ENCODE measurements around the gene ITPR3. TPM values are rescaled to one million over a fixed set of nuclear protein-coding genes. Genes with fewer than 3 reads are reported as not detected.

The ITPR3 gene
- total RNA-seq, 2 donors from 2014 or later: 17.5 to 25.9 TPM

DNA sequence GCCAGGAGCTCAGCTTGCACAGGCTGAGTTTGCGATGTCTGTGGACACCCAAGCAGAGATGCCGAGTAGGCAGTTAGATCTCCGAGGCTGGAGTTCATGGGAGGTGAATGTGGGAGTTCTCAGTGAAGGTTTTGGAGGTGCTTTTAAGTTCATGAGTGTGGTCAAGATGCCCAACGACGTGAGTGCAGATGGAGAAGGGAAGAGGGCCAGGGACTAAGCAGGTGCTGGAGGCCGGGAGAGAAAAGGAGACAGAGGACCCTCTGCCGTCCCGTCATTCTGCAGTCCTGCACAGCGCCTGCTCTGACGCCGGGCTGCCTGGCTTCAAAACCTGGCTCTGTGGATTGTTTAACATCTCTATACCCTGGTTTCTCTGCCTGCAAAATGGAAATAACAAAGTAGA, 15.5 kb downstream of the ITPR3 start:
- ATAC-seq (no peak), DNase-seq (no peak)
- Histone ChIP-seq H3K27ac (no peak overlapping the region), H3K4me3 (no peak overlapping the region), H3K4me1 (peaks cover 27% of the 10 kb centered on the region), H3K27me3 (no peaks in the 10 kb centered on the region), H3K9me3 (no peaks in the 10 kb centered on the region), H3K36me3 (replicated peaks in 1 of 2; ENCODE audit: insufficient read depth in 1 of 2, low read depth in 2 of 2) (no peaks in the 10 kb centered on the region)
- intact Hi-C loops (cut with DNase I): loop anchor here (5.0 to 10.0 kb wide), 2 partner anchors 49 to 58 kb away; no protein-coding TSS in a partner anchor
- TF ChIP-seq POLR2A (IDR thresholded peaks at IDR 0.05): no peak
- TF ChIP-seq, protein P1, sequence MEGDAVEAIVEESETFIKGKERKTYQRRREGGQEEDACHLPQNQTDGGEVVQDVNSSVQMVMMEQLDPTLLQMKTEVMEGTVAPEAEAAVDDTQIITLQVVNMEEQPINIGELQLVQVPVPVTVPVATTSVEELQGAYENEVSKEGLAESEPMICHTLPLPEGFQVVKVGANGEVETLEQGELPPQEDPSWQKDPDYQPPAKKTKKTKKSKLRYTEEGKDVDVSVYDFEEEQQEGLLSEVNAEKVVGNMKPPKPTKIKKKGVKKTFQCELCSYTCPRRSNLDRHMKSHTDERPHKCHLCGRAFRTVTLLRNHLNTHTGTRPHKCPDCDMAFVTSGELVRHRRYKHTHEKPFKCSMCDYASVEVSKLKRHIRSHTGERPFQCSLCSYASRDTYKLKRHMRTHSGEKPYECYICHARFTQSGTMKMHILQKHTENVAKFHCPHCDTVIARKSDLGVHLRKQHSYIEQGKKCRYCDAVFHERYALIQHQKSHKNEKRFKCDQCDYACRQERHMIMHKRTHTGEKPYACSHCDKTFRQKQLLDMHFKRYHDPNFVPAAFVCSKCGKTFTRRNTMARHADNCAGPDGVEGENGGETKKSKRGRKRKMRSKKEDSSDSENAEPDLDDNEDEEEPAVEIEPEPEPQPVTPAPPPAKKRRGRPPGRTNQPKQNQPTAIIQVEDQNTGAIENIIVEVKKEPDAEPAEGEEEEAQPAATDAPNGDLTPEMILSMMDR (IDR thresholded peaks at IDR 0.05): no peak
- 86 to 92% methylated on average over 11 of the region's 11 CpGs for WGBS, 2 donors

DNA sequence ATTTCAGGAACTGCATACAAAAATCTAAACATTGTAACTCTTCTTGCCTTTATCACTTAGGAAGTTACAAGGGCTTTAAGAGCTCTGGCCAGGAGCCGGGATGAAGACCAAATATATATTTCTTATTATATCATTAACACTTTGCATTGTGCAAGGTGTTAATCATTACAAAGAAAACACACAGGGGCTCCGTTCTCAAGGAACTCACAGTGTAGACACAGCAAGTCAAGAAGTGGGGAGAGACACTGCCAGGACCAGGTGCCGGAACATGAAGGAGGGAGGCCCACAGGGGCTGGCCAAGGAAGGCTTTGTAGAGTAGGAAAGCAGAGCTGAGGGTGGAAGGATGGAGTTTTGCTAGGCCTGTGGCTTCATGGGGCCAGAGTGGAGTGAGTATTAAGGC, 17.4 kb downstream of the ITPR3 start:
- Histone ChIP-seq H3K4me3 (no peak overlapping the region), H3K4me1 (peaks cover 12% of the 10 kb centered on the region), H3K9me3 (no peaks in the 10 kb centered on the region), H3K27ac (no peak overlapping the region), H3K27me3 (no peaks in the 10 kb centered on the region), H3K36me3 (replicated peaks in 1 of 2; ENCODE audit: insufficient read depth in 1 of 2, low read depth in 2 of 2) (no peaks in the 10 kb centered on the region)
- intact Hi-C loops (cut with DNase I): loop anchor here (5.0 to 10.0 kb wide), 2 partner anchors 51 to 56 kb away; no protein-coding TSS in a partner anchor
- 42 to 45% methylated on average over 3 of the region's 3 CpGs for WGBS, 2 donors
- TF ChIP-seq POLR2A (IDR thresholded peaks at IDR 0.05): no peak
- TF ChIP-seq, protein P1 (IDR thresholded peaks at IDR 0.05): no peak
- ATAC-seq: no peak
- DNase-seq: no peak

DNA sequence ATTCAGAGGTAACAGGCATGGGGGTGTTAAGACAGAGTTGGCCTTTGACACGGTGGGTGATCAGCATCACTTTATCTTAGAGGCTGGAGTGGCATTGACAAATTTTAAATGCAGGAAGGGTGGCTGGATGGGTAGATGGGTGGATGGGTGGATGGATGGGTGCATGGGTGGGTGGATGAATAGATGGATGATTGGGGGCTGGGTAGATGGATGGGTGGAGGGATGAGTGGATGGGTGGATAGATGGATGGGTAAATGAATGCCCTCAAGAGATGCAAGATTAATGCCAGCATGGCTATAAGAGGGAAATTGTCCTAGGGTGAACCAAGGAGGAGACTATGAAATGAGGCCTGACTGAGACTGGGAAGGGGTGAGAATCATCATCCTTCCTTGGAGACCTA, 18.4 kb downstream of the ITPR3 start:
- Histone ChIP-seq H3K4me1 (peaks cover 4% of the 10 kb centered on the region), H3K27ac (no peak overlapping the region), H3K27me3 (no peaks in the 10 kb centered on the region), H3K36me3 (replicated peaks in 1 of 2; ENCODE audit: insufficient read depth in 1 of 2, low read depth in 2 of 2) (no peaks in the 10 kb centered on the region), H3K4me3 (no peak overlapping the region), H3K9me3 (no peaks in the 10 kb centered on the region)
- TF ChIP-seq, protein P1 (IDR thresholded peaks at IDR 0.05): no peak
- TF ChIP-seq POLR2A (IDR thresholded peaks at IDR 0.05): no peak
- ATAC-seq: no peak
- WGBS, 2 donors: 96 to 100% methylated on average over 1 of the region's 1 CpG
- intact Hi-C loops (cut with DNase I): loop anchor here (5.0 to 10.0 kb wide), 2 partner anchors 52 to 55 kb away; no protein-coding TSS in a partner anchor
- no peak for DNase-seq

DNA sequence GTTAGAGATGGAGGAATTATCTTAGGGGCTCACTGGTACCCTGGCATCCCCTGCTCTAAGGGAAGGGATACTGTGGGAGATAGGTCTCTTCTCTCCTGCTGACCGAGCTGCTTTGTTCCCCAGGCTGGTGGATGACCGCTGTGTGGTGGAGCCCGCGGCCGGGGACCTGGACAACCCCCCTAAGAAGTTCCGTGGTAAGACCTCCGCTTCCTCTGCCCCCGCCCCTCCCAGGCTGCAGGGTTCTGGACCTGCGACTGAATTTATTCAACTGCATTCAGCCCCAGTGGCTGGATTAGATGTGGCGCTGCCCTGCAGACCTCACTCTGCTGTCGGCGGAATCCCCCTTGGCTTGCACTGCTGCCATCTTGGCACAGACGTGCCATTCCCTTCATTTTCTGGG, 19.2 kb downstream of the ITPR3 start:
- H3K9me3 ChIP-seq: no peaks in the 10 kb centered on the region
- DNase-seq (no peak), ATAC-seq (no peak)
- no peak overlapping the region for H3K27ac ChIP-seq
- H3K36me3 ChIP-seq (replicated peaks in 1 of 2; ENCODE audit: insufficient read depth in 1 of 2, low read depth in 2 of 2): no peaks in the 10 kb centered on the region
- no peak overlapping the region for H3K4me3 ChIP-seq
- no peaks in the 10 kb centered on the region for H3K4me1 ChIP-seq
- TF ChIP-seq, protein P1 (IDR thresholded peaks at IDR 0.05): no peak
- no peak for TF ChIP-seq POLR2A (IDR thresholded peaks at IDR 0.05)
- intact Hi-C loops (cut with DNase I): no loop called here
- 90 to 91% methylated on average over 13 of the region's 13 CpGs for WGBS, 2 donors
- no peaks in the 10 kb centered on the region for H3K27me3 ChIP-seq

DNA sequence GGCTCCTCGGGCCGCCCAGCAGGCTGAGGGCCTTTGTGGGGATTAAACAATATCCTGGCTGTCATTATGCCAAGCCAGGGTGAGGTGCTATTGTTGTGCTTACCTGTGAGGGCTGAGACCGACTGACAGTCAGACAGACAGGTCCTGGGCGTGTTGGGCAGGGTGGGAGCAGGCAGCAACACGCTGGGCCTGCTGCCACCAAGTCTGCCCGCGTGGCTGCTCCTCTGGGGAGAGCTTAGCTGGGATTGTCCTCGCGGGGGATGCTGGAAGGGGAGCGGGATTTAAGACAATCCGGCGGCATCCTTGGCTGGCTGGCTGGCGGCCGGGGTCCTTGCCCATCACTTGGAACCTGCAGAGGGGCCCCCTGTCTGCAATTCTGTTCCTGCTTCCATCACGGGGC, 20.0 kb downstream of the ITPR3 start:
- no peaks in the 10 kb centered on the region for H3K4me1 ChIP-seq
- no peaks in the 10 kb centered on the region for H3K36me3 ChIP-seq (replicated peaks in 1 of 2; ENCODE audit: insufficient read depth in 1 of 2, low read depth in 2 of 2)
- H3K4me3 ChIP-seq: no peak overlapping the region
- DNase-seq: no peak
- ATAC-seq: no peak
- H3K27me3 ChIP-seq: no peaks in the 10 kb centered on the region
- H3K9me3 ChIP-seq: no peaks in the 10 kb centered on the region
- no peak overlapping the region for H3K27ac ChIP-seq
- intact Hi-C loops (cut with DNase I): no loop called here
- 84 to 89% methylated on average over 5 to 14 of the region's 15 CpGs for WGBS, 2 donors
- TF ChIP-seq POLR2A (IDR thresholded peaks at IDR 0.05): no peak
- TF ChIP-seq, protein P1 (IDR thresholded peaks at IDR 0.05): no peak
